ENCODE data around the gene PHIP. TPM values are rescaled to one million over a fixed set of nuclear protein-coding genes. Genes with fewer than 3 reads are reported as not detected.

The PHIP gene
- total RNA-seq, 1 donor from 2014 or later, result 14.9 TPM

- Histone ChIP-seq H3K27me3 (no peaks in the 10 kb centered on the region), H3K9me3 (peaks cover 7 to 20% of the 10 kb centered on the region in 2 donors), H3K36me3 (no peaks in the 10 kb centered on the region), H3K4me1 (no peaks in the 10 kb centered on the region), H3K4me3 (no peak overlapping the region), H3K27ac (no peak overlapping the region)
- intact Hi-C loops (cut with DNase I), result no loop called here
- TF ChIP-seq CTCF (IDR thresholded peaks at IDR 0.05), result no peak
- DNase-seq (ENCODE audit: low spot score in 2 of 2), result no peak
These were observed 161.6 kb downstream of the PHIP start for GRCh38 chr6:78916411-78916810.

GRCh38 chr6:78911218-78911940, 166.7 kb downstream of the PHIP start:
- no peak for TF ChIP-seq CTCF (IDR thresholded peaks at IDR 0.05)
- Histone ChIP-seq H3K9me3 (no peaks in the 10 kb centered on the region), H3K36me3 (no peaks in the 10 kb centered on the region), H3K27ac (no peak overlapping the region), H3K27me3 (no peaks in the 10 kb centered on the region), H3K4me1 (no peaks in the 10 kb centered on the region), H3K4me3 (peak overlapping the region in 1 of 2 donors; percentile 66)
- intact Hi-C loops (cut with DNase I), result no loop called here
- DNase-seq (ENCODE audit: low spot score in 2 of 2), result no peak

GRCh38 chr6:78910591-78911171, 167.4 kb downstream of the PHIP start:
- intact Hi-C loops (cut with DNase I), result no loop called here
- no peak for DNase-seq (ENCODE audit: low spot score in 2 of 2)
- H3K4me3 ChIP-seq, result peak overlapping the region; percentile 46 to 66

GRCh38 chr6:78910010-78910409, 168.0 kb downstream of the PHIP start:
- Histone ChIP-seq H3K27me3 (no peaks in the 10 kb centered on the region), H3K4me1 (no peaks in the 10 kb centered on the region), H3K4me3 (no peak overlapping the region), H3K9me3 (no peaks in the 10 kb centered on the region), H3K27ac (no peak overlapping the region), H3K36me3 (no peaks in the 10 kb centered on the region)
- TF ChIP-seq CTCF (IDR thresholded peaks at IDR 0.05), result no peak
- no peak for DNase-seq (ENCODE audit: low spot score in 2 of 2)
- intact Hi-C loops (cut with DNase I), result no loop called here

More at GRCh38 chr6:78910591-78911171, 167.4 kb downstream of the PHIP start:
- Histone ChIP-seq H3K9me3 (no peaks in the 10 kb centered on the region), H3K27me3 (no peaks in the 10 kb centered on the region), H3K4me1 (no peaks in the 10 kb centered on the region), H3K27ac (no peak overlapping the region), H3K36me3 (no peaks in the 10 kb centered on the region)
- TF ChIP-seq CTCF (IDR thresholded peaks at IDR 0.05), result no peak

- Histone ChIP-seq H3K4me1 (no peaks in the 10 kb centered on the region), H3K9me3 (no peaks in the 10 kb centered on the region), H3K4me3 (no peak overlapping the region), H3K36me3 (no peaks in the 10 kb centered on the region), H3K27me3 (no peaks in the 10 kb centered on the region), H3K27ac (no peak overlapping the region)
- intact Hi-C loops (cut with DNase I), result no loop called here
- no peak for TF ChIP-seq CTCF (IDR thresholded peaks at IDR 0.05)
- no peak for DNase-seq (ENCODE audit: low spot score in 2 of 2)
These were observed 168.7 kb downstream of the PHIP start for GRCh38 chr6:78909391-78909790.
